HG02870 (cell line): ENCODE results near the gene KIF12.

Source experiments
- ATAC-seq: cut with Tn5 transposase; IDR thresholded peaks from one replicate; pipeline ENCODE4 v1.9.1; 2021; ENCODE audit warnings: mild to moderate bottlenecking, moderate library complexity; ENCODE audit not compliant: unreplicated experiment

Gene KIF12

DNA sequence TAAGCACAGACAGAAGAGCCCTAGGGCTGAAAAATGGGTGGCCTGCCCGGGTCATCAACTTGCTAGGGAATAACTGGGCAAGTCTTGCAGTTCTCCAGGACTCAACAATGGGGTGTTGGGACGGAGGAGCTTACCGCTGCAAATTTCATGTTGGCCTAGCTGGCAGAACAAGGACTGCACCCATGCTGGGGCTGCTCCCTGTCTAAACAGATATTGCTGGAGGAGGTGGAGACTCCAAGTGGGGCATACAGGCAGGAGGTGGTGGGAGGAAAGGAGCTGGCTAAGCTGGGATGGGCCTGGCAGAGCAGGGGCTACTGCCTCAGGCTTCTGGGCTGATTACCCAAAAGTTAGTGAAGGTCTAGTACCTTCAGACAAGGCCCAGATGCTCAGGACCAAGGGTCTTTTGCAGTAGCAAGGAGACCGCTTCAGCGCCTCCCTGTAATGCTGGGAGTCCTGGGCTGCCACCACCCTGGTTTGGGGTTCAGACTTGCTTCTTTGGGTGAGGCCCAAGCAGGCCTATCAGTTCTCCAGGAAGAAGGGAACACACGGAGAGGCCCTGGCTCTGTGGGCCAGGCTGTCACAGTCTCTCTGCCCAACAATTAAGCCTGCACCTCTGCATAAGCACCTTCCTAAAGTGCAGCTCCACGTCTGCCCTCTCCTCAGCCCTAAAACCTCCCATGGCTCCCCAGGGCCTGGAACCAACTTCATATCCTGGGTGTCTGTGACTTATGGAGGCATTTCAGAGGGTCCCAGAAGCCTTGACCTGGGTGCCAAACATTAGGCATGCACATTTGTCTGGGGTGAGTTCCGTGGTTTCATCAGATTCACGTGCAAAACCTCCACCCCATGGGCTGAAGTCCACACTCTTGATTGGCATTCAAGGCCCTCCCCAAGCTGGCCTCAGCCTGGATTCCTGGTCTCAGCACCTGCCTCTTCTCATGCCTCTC lies 24.2 kb upstream of the KIF12 start:
- ATAC-seq: no peak

DNA sequence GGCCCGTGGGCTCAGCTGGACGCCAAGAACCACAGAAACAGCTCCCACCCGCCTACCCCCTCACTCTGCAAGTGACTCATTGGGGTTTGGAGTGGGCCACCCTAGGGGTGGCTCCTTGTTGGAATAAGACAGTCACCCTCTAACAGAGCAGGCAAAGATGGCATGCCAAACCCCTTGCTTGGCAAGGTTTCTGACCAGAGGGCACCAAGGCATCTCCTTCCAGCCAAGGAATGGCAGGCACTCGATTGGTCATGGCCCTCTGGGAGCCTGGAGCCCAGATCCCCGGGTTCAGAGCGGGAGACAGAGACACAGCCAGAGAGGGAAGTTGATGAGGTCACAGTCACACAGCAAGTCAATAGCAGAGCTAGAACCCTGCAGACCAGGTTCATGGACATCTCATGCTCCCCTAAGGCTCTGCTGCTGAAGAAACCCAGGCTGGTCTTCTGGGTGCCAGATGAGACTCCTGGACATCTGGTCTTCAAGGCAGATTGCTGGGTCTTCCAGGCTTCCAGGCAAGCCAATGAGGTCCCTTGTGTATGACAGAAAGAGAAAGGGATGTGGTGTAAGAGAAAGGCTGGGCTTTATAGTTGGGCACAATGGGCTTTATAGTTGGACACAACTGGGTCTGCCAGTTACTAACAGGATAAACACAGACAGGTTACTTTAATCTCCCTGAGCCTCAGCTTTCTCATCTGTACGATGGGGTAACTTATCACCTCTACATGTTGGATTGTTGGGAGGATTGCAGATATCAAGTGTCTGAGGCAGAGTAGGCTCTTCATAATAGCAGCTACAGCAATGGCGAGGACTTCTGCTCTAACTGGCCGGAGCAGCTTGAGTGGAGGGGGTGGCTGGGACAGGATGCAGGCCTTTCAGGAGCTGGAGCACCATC lies 23.3 kb upstream of the KIF12 start:
- no peak for ATAC-seq

DNA sequence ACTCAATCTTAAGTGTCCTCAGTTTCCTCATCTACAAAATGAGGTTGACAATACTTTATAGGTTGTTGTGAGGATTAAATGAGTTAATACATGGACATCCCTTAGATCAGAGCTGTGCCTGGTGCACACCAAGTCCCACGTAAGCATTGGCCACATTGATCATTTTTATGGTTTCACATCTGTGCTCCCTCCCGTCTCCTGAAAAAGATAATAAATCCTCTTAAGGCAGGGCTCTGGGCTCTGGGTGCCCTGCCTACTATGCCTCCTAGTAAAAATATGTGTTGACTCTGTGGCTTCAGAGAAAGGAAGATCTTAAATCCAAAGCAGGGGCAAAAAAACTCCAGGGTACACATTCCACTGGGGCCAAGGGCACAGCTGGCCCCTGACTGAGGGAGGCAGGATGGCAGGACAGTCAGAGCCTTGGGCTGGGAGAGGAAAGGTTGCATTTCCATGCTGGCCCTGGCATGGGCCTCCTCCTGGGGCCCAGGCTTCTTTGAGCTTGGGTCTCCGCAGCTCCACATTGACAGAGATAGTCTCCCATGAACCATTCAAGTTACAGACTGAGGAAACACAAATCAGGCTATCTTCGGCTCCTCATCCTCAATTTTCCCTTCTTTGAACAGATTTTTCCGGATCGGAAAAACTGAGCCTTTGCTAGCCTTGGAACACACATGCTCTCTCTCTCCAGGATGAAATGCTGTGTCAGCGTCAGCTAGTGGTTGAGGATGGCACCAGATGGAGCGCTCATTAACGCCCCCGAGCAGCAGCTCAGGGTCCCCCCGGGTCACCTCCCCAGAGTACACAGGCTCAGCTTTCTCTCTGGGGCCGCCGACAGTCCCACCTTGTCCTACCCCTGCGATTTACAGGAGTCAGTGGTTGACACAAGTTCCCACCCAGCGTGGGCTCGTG lies 22.4 kb upstream of the KIF12 start:
- ATAC-seq: no peak

DNA sequence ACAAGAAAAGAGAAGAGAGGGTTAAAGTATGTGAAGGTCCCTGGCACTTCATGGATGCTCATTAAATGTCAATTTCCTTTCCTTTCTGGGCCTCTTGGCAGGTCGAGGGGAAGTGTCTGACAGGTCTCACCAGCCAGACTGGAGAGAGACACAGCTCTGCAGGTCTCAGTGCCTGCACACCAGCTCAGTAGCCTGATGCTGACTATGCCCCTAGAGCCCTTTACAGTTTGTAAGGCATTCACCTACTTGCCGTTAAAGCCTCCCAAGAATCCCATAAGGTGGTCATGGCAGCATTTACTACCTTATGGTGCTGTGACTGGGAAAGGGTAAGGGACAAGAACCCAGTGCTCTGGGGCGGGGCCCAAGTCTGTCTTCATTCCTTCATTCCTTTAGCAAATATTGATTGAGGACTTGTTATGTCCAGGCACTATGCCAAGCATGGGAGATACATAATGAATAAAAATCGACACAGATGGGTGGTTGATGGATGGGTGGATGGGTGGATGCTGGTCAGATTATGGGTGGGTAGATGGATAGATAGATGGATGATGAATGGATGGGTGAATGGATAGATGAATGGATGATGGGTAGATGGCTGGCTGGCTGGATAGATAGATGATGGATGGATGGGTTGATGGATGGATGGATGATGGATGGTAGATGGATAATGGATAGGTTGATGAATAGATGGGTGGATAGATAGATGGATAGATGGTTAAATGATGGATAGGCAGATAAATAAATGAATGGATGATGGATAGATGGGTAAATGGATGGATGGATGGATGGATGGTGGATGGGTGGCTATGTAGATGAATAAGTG lies 21.3 kb upstream of the KIF12 start:
- no peak for ATAC-seq

- ATAC-seq: no peak
Measured at GRCh38 chr9:114119242-114120191, 20.4 kb upstream of the KIF12 start.

DNA sequence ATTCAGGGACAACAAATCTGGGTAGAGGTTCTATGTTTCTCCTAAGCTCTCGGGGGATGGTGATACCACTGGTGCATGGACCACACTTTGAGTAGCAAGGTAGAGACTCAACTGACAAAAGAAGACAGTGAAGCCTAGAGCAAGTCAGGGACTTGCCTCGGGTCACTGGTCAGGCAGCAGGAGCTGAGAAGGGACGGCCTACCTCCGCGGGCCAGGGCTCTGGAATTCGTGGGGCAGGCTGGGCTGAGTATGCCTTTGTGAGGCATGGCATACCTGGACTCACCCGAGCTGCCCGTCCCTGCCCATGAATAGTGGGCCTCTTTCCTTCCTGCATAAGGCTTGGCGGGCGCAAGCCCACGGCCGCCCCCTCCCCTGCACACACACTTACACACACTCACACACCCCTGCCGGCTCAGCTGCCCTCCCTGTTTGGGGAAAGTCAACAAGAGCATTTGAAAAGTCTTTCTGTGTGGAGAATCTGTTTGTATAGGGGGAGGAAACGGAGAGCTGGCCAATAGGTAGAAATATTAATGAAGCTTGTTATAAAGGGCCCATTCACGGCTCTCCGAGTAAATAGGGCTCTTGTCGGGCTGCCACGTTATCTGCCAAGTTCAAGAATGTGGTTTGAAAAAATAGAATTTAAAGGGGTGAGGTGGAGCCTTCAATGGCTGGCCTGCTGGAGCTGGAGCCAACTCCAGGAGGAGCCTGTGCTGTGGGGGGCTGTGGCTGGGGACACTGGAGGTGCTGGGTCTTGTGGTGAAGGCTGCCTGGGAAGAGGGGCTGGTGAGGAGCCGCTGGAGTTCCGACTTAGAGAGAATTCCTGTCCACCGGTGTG lies 19.1 kb upstream of the KIF12 start:
- no peak for ATAC-seq

GRCh38 chr9:114117614-114117995 lies 18.5 kb upstream of the KIF12 start:
- no peak for ATAC-seq

DNA sequence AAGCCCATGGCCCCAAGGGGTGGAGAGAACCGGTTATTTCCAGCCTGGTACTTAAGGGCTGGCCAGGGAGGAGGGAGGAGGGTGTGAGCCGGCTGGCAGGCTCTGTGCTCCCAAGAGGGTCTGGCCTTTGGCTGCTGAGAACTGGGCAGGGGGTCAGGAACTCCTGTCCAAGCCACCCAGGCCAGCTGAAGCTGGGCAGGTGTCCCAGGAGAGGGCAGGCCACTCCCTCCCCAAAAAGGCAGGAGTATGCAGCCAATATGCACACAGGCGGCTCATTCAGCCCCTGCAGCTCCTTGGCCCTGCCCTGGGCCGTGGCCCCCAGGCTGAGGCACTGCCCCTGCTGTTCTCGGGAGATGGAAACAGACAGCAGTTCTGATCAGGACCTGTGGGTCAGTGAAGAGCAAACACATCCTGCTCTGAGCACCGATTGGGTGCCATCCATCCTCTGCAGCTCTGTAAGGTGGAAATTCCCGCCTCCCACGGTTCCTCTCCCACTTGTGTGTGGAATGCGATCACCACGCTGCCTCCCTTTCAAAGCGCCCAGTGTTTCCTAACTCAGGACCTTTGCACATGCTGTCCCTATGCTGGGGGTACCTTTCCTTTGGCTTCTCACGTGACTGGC lies 17.1 kb upstream of the KIF12 start:
- no peak for ATAC-seq

DNA sequence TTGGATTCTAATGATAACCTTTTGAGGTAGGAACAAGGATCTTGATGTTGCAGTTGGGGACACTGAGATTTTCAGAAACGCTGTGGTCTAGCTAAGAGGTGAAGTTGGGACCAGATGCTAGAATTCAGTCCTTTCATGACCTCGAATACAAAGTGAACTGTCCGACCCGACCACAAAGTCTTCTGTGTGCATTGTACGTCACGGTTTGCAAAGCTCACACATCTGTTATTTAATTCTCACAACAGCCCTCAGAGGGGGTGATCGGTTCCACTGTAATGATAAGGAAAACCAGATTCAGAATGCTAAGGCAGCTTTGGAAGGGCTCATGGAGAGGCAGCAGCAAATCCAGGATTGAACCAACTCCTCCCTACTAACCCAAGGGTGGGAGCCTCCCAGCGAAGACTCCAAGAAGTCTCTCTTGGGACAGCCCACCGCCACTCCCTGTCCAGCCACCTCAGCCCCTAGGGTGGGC lies 16.6 kb upstream of the KIF12 start:
- no peak for ATAC-seq

DNA sequence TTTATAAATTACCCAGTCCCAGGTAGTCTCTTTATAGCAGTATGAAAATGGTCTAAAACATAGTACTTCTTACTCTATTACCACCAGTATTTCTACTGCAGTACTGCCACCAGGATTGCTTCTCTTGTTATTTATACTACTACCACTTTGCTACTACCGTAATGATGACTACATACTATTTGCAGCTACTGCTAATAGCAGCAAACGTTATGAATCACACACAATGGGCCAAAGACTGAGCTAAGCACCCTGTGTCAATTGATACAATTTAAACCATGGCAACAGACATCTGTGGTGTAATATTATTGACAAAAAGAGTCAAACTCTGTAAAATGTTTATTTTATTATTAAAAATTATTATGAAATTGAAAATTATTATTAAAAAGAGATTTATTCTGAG lies 15.3 kb upstream of the KIF12 start:
- ATAC-seq: no peak

- no peak for ATAC-seq
Measured at GRCh38 chr9:114112778-114113584, 13.9 kb upstream of the KIF12 start.

DNA sequence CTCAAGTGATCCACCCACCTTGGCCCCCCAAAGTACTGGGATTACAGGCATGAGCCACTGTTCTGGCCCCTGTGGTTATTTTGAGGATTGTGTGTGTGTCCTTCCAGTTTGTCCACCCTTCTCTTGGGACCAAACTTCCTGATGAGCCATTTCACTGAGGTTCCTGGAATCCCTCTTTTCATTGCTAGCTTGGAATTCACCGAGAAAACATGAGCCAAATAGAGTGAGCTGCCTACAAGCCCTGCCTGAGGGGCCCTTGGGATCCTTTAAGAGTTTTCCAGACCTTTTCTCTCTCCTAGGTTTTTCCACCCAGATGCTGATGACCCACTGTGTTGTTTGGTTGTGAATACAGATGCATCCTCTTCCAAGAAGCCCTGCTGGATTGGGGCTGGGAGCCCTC lies 13.2 kb upstream of the KIF12 start:
- no peak for ATAC-seq

- ATAC-seq: no peak
Measured at GRCh38 chr9:114110180-114110579, 11.1 kb upstream of the KIF12 start.

GRCh38 chr9:114109124-114109523 lies 10.0 kb upstream of the KIF12 start:
- no peak for ATAC-seq

- no peak for ATAC-seq
Measured at GRCh38 chr9:114108016-114108833, 9.1 kb upstream of the KIF12 start.
